Measurements from ENCODE around the gene NUDT16L1. TPM values are rescaled to one million over a fixed set of nuclear protein-coding genes. Genes with fewer than 3 reads are reported as not detected.

NUDT16L1 gene
- total and polyA plus RNA-seq, 2 of the 13 experiments (the other 11 are each of a cell fraction or from before 2014, with no cell fraction given), result 28.0 to 40.5 TPM

GRCh38 chr16:4693956-4694641, 737 bp downstream of the NUDT16L1 start (continued):
- no peak for TF ChIP-seq CC2D1A (CRISPR knock-in tag; IDR thresholded peaks at IDR 0.05)
- TF ChIP-seq SRSF4 (IDR thresholded peaks at IDR 0.05; ENCODE audit: low read depth, low read length, poor library complexity, severe bottlenecking), result no peak
- TF ChIP-seq ZNF451 (CRISPR knock-in tag; IDR thresholded peaks at IDR 0.05), result peak; percentile 16; the same call in 1 of the 2 replicates
- no peak for TF ChIP-seq TOPORS (CRISPR knock-in tag; IDR thresholded peaks at IDR 0.05)
- TF ChIP-seq ZNF530 (CRISPR knock-in tag; IDR thresholded peaks at IDR 0.05; ENCODE audit: low read depth), result no peak
- no peak for TF ChIP-seq FOXC1 (CRISPR knock-in tag; IDR thresholded peaks at IDR 0.05; ENCODE audit: borderline replicate concordance)
- TF ChIP-seq SNAPC2 (CRISPR knock-in tag; IDR thresholded peaks at IDR 0.05), result no peak
- TF ChIP-seq TCF7L2 (IDR thresholded peaks at IDR 0.05; ENCODE audit: low read depth, low read length), result no peak
- no peak for TF ChIP-seq ZFAT (CRISPR knock-in tag; conservative IDR thresholded peaks at IDR 0.05)
- TF ChIP-seq HMG20B (CRISPR knock-in tag; conservative IDR thresholded peaks at IDR 0.05), result no peak
- no peak for TF ChIP-seq HNF1B (CRISPR knock-in tag; IDR thresholded peaks at IDR 0.05)
- TF ChIP-seq HNRNPK (IDR thresholded peaks at IDR 0.05; ENCODE audit: low read depth, low read length, poor library complexity, severe bottlenecking), result peak; percentile 16
- no peak; the same call in 1 of the 2 replicates for TF ChIP-seq HDAC1 (CRISPR knock-in tag; IDR thresholded peaks at IDR 0.05)
- TF ChIP-seq RFX5 (IDR thresholded peaks at IDR 0.05; ENCODE audit: low read depth, low read length), result no peak
- TF ChIP-seq PBX2 (CRISPR knock-in tag; IDR thresholded peaks at IDR 0.05), result no peak
- 0 out of 2 replicates have a peak, but pooled peaks have one; percentile 19 for TF ChIP-seq ZNF558 (CRISPR knock-in tag; IDR thresholded peaks at IDR 0.05; ENCODE audit: borderline replicate concordance)
- no peak for TF ChIP-seq ONECUT2 (CRISPR knock-in tag; IDR thresholded peaks at IDR 0.05)
- TF ChIP-seq NFYB (CRISPR knock-in tag; IDR thresholded peaks at IDR 0.05), result no peak
- no peak for TF ChIP-seq SMARCE1 (IDR thresholded peaks at IDR 0.05; ENCODE audit: borderline replicate concordance)
- TF ChIP-seq MED8 (CRISPR knock-in tag; IDR thresholded peaks at IDR 0.05; ENCODE audit: insufficient replicate concordance), result no peak
- no peak for TF ChIP-seq ZNF354B (CRISPR knock-in tag; IDR thresholded peaks at IDR 0.05)
- TF ChIP-seq PHF20 (CRISPR knock-in tag; IDR thresholded peaks at IDR 0.05), result peak; percentile 11; the same call in 1 of the 2 replicates
- no peak for TF ChIP-seq SMAD9 (CRISPR knock-in tag; IDR thresholded peaks at IDR 0.05)
- TF ChIP-seq NCOA2 (CRISPR knock-in tag; IDR thresholded peaks at IDR 0.05), result no peak
- TF ChIP-seq EEA1 (CRISPR knock-in tag; IDR thresholded peaks at IDR 0.05; ENCODE audit: borderline replicate concordance), result no peak
- TF ChIP-seq ZSCAN9 (CRISPR knock-in tag; IDR thresholded peaks at IDR 0.05; ENCODE audit: borderline replicate concordance), result no peak
- TF ChIP-seq EHMT2 (IDR thresholded peaks at IDR 0.05; ENCODE audit: borderline replicate concordance, low read depth, low read length), result no peak
- TF ChIP-seq ZNF337 (CRISPR knock-in tag; IDR thresholded peaks at IDR 0.05; ENCODE audit: borderline replicate concordance, low read depth), result no peak
- TF ChIP-seq FLYWCH1 (CRISPR knock-in tag; IDR thresholded peaks at IDR 0.05), result no peak

All from HepG2 (cell line).